ENCODE results near the gene LPCAT2.
"Not testable (repeated sequence)": the region's sequence is repeated elsewhere in the genome, so short reads cannot be mapped to it uniquely, and the experiment has no call there.

The LPCAT2 gene

GRCh38 chr16:55605754-55606336 lies 97.0 kb downstream of the LPCAT2 start:
- H2BK5ac ChIP-seq (ENCODE audit: low read length) = no peak overlapping the region
- no peaks in the 10 kb centered on the region for H3K36me3 ChIP-seq (ENCODE audit: control insufficient read depth, insufficient read depth, low read length)
- no peaks in the 10 kb centered on the region for H3K4me1 ChIP-seq (ENCODE audit: control insufficient read depth, low read depth, low read length)
- H3K9ac ChIP-seq (ENCODE audit: low read length) = no peak overlapping the region
- H3K56ac ChIP-seq (ENCODE audit: low read length) = no peak overlapping the region
- no peaks in the 10 kb centered on the region for H3K79me2 ChIP-seq (ENCODE audit: control insufficient read depth, insufficient read depth, low read length)
- no peak overlapping the region for H3K18ac ChIP-seq (ENCODE audit: low read length)
- no peaks in the 10 kb centered on the region for H3K27me3 ChIP-seq (ENCODE audit: insufficient read depth, low read length, poor library complexity)
- H4K8ac ChIP-seq (ENCODE audit: low read depth, low read length) = no peak overlapping the region
- H2BK15ac ChIP-seq (replicated peaks; ENCODE audit: low read depth) = no peak overlapping the region
- no peak overlapping the region for H3K4me2 ChIP-seq (ENCODE audit: low read length)
- no peak overlapping the region for H3K4me3 ChIP-seq (ENCODE audit: low read length)
- no peak overlapping the region for H2BK120ac ChIP-seq (ENCODE audit: low read depth, low read length)
- H4K5ac ChIP-seq (ENCODE audit: low read length) = no peak overlapping the region
- H3K27ac ChIP-seq (ENCODE audit: low read depth, low read length) = no peak overlapping the region
- H3K79me1 ChIP-seq (ENCODE audit: low read length) = no peaks in the 10 kb centered on the region
- no peak for DNase-seq
- H3K4ac ChIP-seq (ENCODE audit: low read depth, low read length) = no peak overlapping the region
- no peak overlapping the region for H3K23ac ChIP-seq (ENCODE audit: low read length)
- H2AK5ac ChIP-seq (ENCODE audit: low read length) = no peak overlapping the region
- WGBS (ENCODE audit: extremely low coverage, insufficient coverage, low lambda C conversion rate) = no CpG with 5 or more reads among the region's 4 CpGs

- no peaks in the 10 kb centered on the region for H3K79me2 ChIP-seq (ENCODE audit: control insufficient read depth, insufficient read depth, low read length)
- H2BK15ac ChIP-seq (replicated peaks; ENCODE audit: low read depth) = no peak overlapping the region
- H3K4me1 ChIP-seq (ENCODE audit: control insufficient read depth, low read depth, low read length) = no peaks in the 10 kb centered on the region
- H4K5ac ChIP-seq (ENCODE audit: low read length) = no peak overlapping the region
- WGBS (ENCODE audit: extremely low coverage, insufficient coverage, low lambda C conversion rate) = no CpG with 5 or more reads among the region's 6 CpGs
- H3K56ac ChIP-seq (ENCODE audit: low read length) = no peak overlapping the region
- H2BK120ac ChIP-seq (ENCODE audit: low read depth, low read length) = no peak overlapping the region
- no peak overlapping the region for H3K4me2 ChIP-seq (ENCODE audit: low read length)
- H4K8ac ChIP-seq (ENCODE audit: low read depth, low read length) = no peak overlapping the region
- H3K9ac ChIP-seq (ENCODE audit: low read length) = no peak overlapping the region
- no peak overlapping the region for H3K4ac ChIP-seq (ENCODE audit: low read depth, low read length)
- no peak overlapping the region for H2AK5ac ChIP-seq (ENCODE audit: low read length)
- no peaks in the 10 kb centered on the region for H3K36me3 ChIP-seq (ENCODE audit: control insufficient read depth, insufficient read depth, low read length)
- no peaks in the 10 kb centered on the region for H3K27me3 ChIP-seq (ENCODE audit: insufficient read depth, low read length, poor library complexity)
- H3K4me3 ChIP-seq (ENCODE audit: low read length) = no peak overlapping the region
- H3K79me1 ChIP-seq (ENCODE audit: low read length) = no peaks in the 10 kb centered on the region
- no peak overlapping the region for H3K23ac ChIP-seq (ENCODE audit: low read length)
- no peak overlapping the region for H3K18ac ChIP-seq (ENCODE audit: low read length)
- H2BK5ac ChIP-seq (ENCODE audit: low read length) = no peak overlapping the region
- peak; percentile 71 for DNase-seq
- no peak overlapping the region for H3K27ac ChIP-seq (ENCODE audit: low read depth, low read length)
Measured at GRCh38 chr16:55613613-55614335, 104.9 kb downstream of the LPCAT2 start.

GRCh38 chr16:55615071-55615470 lies 106.2 kb downstream of the LPCAT2 start:
- Histone ChIP-seq H2BK5ac (ENCODE audit: low read length) (no peak overlapping the region), H3K4me3 (ENCODE audit: low read length) (no peak overlapping the region), H3K79me1 (ENCODE audit: low read length) (no peaks in the 10 kb centered on the region), H3K27ac (ENCODE audit: low read depth, low read length) (no peak overlapping the region), H3K18ac (ENCODE audit: low read length) (no peak overlapping the region), H3K4me2 (ENCODE audit: low read length) (no peak overlapping the region), H4K8ac (ENCODE audit: low read depth, low read length) (no peak overlapping the region), H3K27me3 (ENCODE audit: insufficient read depth, low read length, poor library complexity) (no peaks in the 10 kb centered on the region), H2BK120ac (ENCODE audit: low read depth, low read length) (no peak overlapping the region), H2BK15ac (replicated peaks; ENCODE audit: low read depth) (no peak overlapping the region), H3K56ac (ENCODE audit: low read length) (no peak overlapping the region), H3K9ac (ENCODE audit: low read length) (no peak overlapping the region), H2AK5ac (ENCODE audit: low read length) (no peak overlapping the region), H3K36me3 (ENCODE audit: control insufficient read depth, insufficient read depth, low read length) (no peaks in the 10 kb centered on the region), H3K23ac (ENCODE audit: low read length) (no peak overlapping the region), H3K4ac (ENCODE audit: low read depth, low read length) (no peak overlapping the region), H3K4me1 (ENCODE audit: control insufficient read depth, low read depth, low read length) (no peaks in the 10 kb centered on the region), H3K79me2 (ENCODE audit: control insufficient read depth, insufficient read depth, low read length) (no peaks in the 10 kb centered on the region), H4K5ac (ENCODE audit: low read length) (no peak overlapping the region)
- no CpG with 5 or more reads among the region's 3 CpGs for WGBS (ENCODE audit: extremely low coverage, insufficient coverage, low lambda C conversion rate)
- DNase-seq = no peak

- H2AK5ac ChIP-seq (ENCODE audit: low read length); H4K8ac ChIP-seq (ENCODE audit: low read depth, low read length); H3K4ac ChIP-seq (ENCODE audit: low read depth, low read length); H3K56ac ChIP-seq (ENCODE audit: low read length); H3K79me2 ChIP-seq (ENCODE audit: control insufficient read depth, insufficient read depth, low read length); H3K27ac ChIP-seq (ENCODE audit: low read depth, low read length); H3K4me2 ChIP-seq (ENCODE audit: low read length); H3K27me3 ChIP-seq (ENCODE audit: insufficient read depth, low read length, poor library complexity); H3K9ac ChIP-seq (ENCODE audit: low read length); H2BK120ac ChIP-seq (ENCODE audit: low read depth, low read length); H2BK5ac ChIP-seq (ENCODE audit: low read length); H3K36me3 ChIP-seq (ENCODE audit: control insufficient read depth, insufficient read depth, low read length); H3K18ac ChIP-seq (ENCODE audit: low read length); DNase-seq; H3K23ac ChIP-seq (ENCODE audit: low read length); H2BK15ac ChIP-seq (replicated peaks; ENCODE audit: low read depth); H3K4me3 ChIP-seq (ENCODE audit: low read length); H4K5ac ChIP-seq (ENCODE audit: low read length); H3K4me1 ChIP-seq (ENCODE audit: control insufficient read depth, low read depth, low read length); H3K79me1 ChIP-seq (ENCODE audit: low read length): not testable (repeated sequence)
- WGBS (ENCODE audit: extremely low coverage, insufficient coverage, low lambda C conversion rate) = no CpG with 5 or more reads among the region's 11 CpGs
Measured at GRCh38 chr16:55615670-55616069, 106.8 kb downstream of the LPCAT2 start.

- Histone ChIP-seq H3K36me3 (ENCODE audit: control insufficient read depth, insufficient read depth, low read length) (no peaks in the 10 kb centered on the region), H2BK5ac (ENCODE audit: low read length) (no peak overlapping the region), H3K27me3 (ENCODE audit: insufficient read depth, low read length, poor library complexity) (no peaks in the 10 kb centered on the region), H4K5ac (ENCODE audit: low read length) (no peak overlapping the region), H3K79me1 (ENCODE audit: low read length) (no peaks in the 10 kb centered on the region), H4K8ac (ENCODE audit: low read depth, low read length) (no peak overlapping the region), H3K79me2 (ENCODE audit: control insufficient read depth, insufficient read depth, low read length) (no peaks in the 10 kb centered on the region), H3K4me1 (ENCODE audit: control insufficient read depth, low read depth, low read length) (no peaks in the 10 kb centered on the region), H3K56ac (ENCODE audit: low read length) (no peak overlapping the region), H3K4me2 (ENCODE audit: low read length) (no peak overlapping the region), H3K18ac (ENCODE audit: low read length) (no peak overlapping the region), H3K9ac (ENCODE audit: low read length) (no peak overlapping the region), H2BK15ac (replicated peaks; ENCODE audit: low read depth) (no peak overlapping the region), H2BK120ac (ENCODE audit: low read depth, low read length) (no peak overlapping the region), H3K4ac (ENCODE audit: low read depth, low read length) (no peak overlapping the region), H3K23ac (ENCODE audit: low read length) (no peak overlapping the region), H3K4me3 (ENCODE audit: low read length) (no peak overlapping the region), H3K27ac (ENCODE audit: low read depth, low read length) (no peak overlapping the region), H2AK5ac (ENCODE audit: low read length) (no peak overlapping the region)
- DNase-seq = no peak
Measured at GRCh38 chr16:55621771-55622170, 112.9 kb downstream of the LPCAT2 start.

GRCh38 chr16:55622272-55622671 lies 113.4 kb downstream of the LPCAT2 start:
- no peak overlapping the region for H3K4me3 ChIP-seq (ENCODE audit: low read length)
- H3K4me2 ChIP-seq (ENCODE audit: low read length) = no peak overlapping the region
- H3K27ac ChIP-seq (ENCODE audit: low read depth, low read length) = no peak overlapping the region
- no peak overlapping the region for H4K5ac ChIP-seq (ENCODE audit: low read length)
- H2BK120ac ChIP-seq (ENCODE audit: low read depth, low read length) = no peak overlapping the region
- no peak overlapping the region for H2BK5ac ChIP-seq (ENCODE audit: low read length)
- H3K79me1 ChIP-seq (ENCODE audit: low read length) = no peaks in the 10 kb centered on the region
- H3K36me3 ChIP-seq (ENCODE audit: control insufficient read depth, insufficient read depth, low read length) = no peaks in the 10 kb centered on the region
- no peak overlapping the region for H3K4ac ChIP-seq (ENCODE audit: low read depth, low read length)
- DNase-seq = no peak
- WGBS (ENCODE audit: extremely low coverage, insufficient coverage, low lambda C conversion rate) = no CpG with 5 or more reads among the region's 3 CpGs
- no peak overlapping the region for H3K9ac ChIP-seq (ENCODE audit: low read length)
- no peak overlapping the region for H3K18ac ChIP-seq (ENCODE audit: low read length)
- H2AK5ac ChIP-seq (ENCODE audit: low read length) = no peak overlapping the region
- H3K79me2 ChIP-seq (ENCODE audit: control insufficient read depth, insufficient read depth, low read length) = no peaks in the 10 kb centered on the region
- H3K27me3 ChIP-seq (ENCODE audit: insufficient read depth, low read length, poor library complexity) = no peaks in the 10 kb centered on the region
- H4K8ac ChIP-seq (ENCODE audit: low read depth, low read length) = no peak overlapping the region
- no peak overlapping the region for H2BK15ac ChIP-seq (replicated peaks; ENCODE audit: low read depth)
- no peak overlapping the region for H3K23ac ChIP-seq (ENCODE audit: low read length)
- H3K56ac ChIP-seq (ENCODE audit: low read length) = no peak overlapping the region
- no peaks in the 10 kb centered on the region for H3K4me1 ChIP-seq (ENCODE audit: control insufficient read depth, low read depth, low read length)

All from mesendoderm (in vitro differentiated cells).